K562 (cell line): ENCODE measurements around the gene PRSS53. TPM values are rescaled to one million over a fixed set of nuclear protein-coding genes. Genes with fewer than 3 reads are reported as not detected.

ENCODE experiments used
- ARID4B ChIP-seq: sonication (generic); formaldehyde crosslinking; IDR thresholded peaks from 2 replicates; pipeline ENCODE4 v1.8.0; 2022; ENCODE audit warnings: mild to moderate bottlenecking, missing genetic modification reagents
- CXXC5 ChIP-seq: fragments of 250-450 bp; sonication (Bioruptor Pico); IDR thresholded peaks from 2 replicates; pipeline ENCODE4 v1.8.0; 2022; ENCODE audit warnings: inconsistent platforms, mild to moderate bottlenecking, moderate library complexity
- ESRRA ChIP-seq: fragments of 450-650 bp; IDR thresholded peaks from 2 replicates; pipeline ENCODE4 v1.6.1; 2014; ENCODE audit warnings: low read depth, mild to moderate bottlenecking, moderate library complexity, borderline replicate concordance
- HDAC2 ChIP-seq: fragments of 450-650 bp; IDR thresholded peaks from 2 replicates; pipeline ENCODE4 v1.6.1; 2016; ENCODE audit warnings: mild to moderate bottlenecking
- HNRNPLL ChIP-seq: fragments of 200-400 bp; formaldehyde crosslinking; IDR thresholded peaks from 2 replicates; pipeline ENCODE4 v1.6.1; 2017; ENCODE audit warnings: low read length, low read depth, mild to moderate bottlenecking; ENCODE audit not compliant: poor library complexity, severe bottlenecking
- KLF16 ChIP-seq: IDR thresholded peaks from 2 replicates; pipeline ENCODE4 v1.6.1; 2016; ENCODE audit warnings: antibody characterized with exemption
- NCOR1 ChIP-seq: fragments of 450-650 bp; IDR thresholded peaks from 2 replicates; pipeline ENCODE4 v1.6.1; 2016; ENCODE audit warnings: mild to moderate bottlenecking, moderate library complexity
- RB1 ChIP-seq: fragments of 450-650 bp; IDR thresholded peaks from 2 replicates; pipeline ENCODE4 v1.6.1; 2017; ENCODE audit warnings: low read depth, mild to moderate bottlenecking
- TAF7 ChIP-seq: fragments of 450-650 bp; IDR thresholded peaks from 2 replicates; pipeline ENCODE4 v1.6.1; 2016; ENCODE audit warnings: missing genetic modification characterization, missing compliant biosample characterization
- TBP ChIP-seq: optimal IDR thresholded peaks from 2 replicates; pipeline ENCODE3; 2011; ENCODE audit warnings: low read depth, low read length, improper control_type of control experiment
- U2AF2 ChIP-seq: fragments of 200-400 bp; formaldehyde crosslinking; optimal IDR thresholded peaks from 2 replicates; pipeline ENCODE3; 2017; ENCODE audit warnings: low read depth, mild to moderate bottlenecking, low read length
- ZEB2 ChIP-seq: fragments of 450-650 bp; IDR thresholded peaks from 2 replicates; pipeline ENCODE4 v1.6.1; 2016
- ZKSCAN1 ChIP-seq: fragments of 150-350 bp; IDR thresholded peaks from 2 replicates; pipeline ENCODE4 v1.6.1; 2016; ENCODE audit warnings: low read depth, low read length
- ZNF431 ChIP-seq: sonication (generic); formaldehyde crosslinking; IDR thresholded peaks from 2 replicates; pipeline ENCODE4 v1.8.0; 2022; ENCODE audit warnings: mild to moderate bottlenecking, missing genetic modification reagents
- ZNF589 ChIP-seq: fragments of 200-800 bp; sonication (Bioruptor generic); IDR thresholded peaks from 2 replicates; pipeline ENCODE4 v1.6.1; 2016; ENCODE audit warnings: low read depth, missing genetic modification characterization, missing compliant biosample characterization
- polyA plus RNA-seq, 8 experiments: library from polyadenylated mRNA; depleted of rRNA in 4 of 8; stranded (reverse) in 5 of 8; unstranded in 3 of 8; fragments of >200 nt; fragmentation: Nextera tagmentation in 2 of 8; fragmentation: Illumina TruSeq in 1 of 8; extraction: Ambion mirVana in 2 of 8; extraction: Trizol in 1 of 8; gene quantifications; 2 replicates each; pipeline versions ENCODE4 v1.2.1 to v1.2.3, GENCODE V29; 2011 to 2014; ENCODE audit warnings: inconsistent platforms in 1 of 8, missing spikeins in 1 of 8
- total RNA-seq, 7 experiments: library from RNA; depleted of rRNA in 6 of 7; stranded (reverse); fragments of >200 nt in 6 of 7; fragmentation: Illumina TruSeq in 2 of 7; extraction: Trizol in 2 of 7; gene quantifications; 2 replicates each; pipeline versions ENCODE4 v1.2.1 to v1.2.3, GENCODE V29; 2011 to 2021; ENCODE audit warnings: low replicate concordance in 1 of 7

Gene PRSS53
- total and polyA plus RNA-seq, 9 of the 15 experiments (the other 6 are each of a cell fraction or from before 2014, with no cell fraction given): 0.40 to 1.9 (median 0.78) TPM; not detected in 2

GRCh38 chr16:31105677-31106213, 17.0 kb upstream of the PRSS53 start (continued):
- TF ChIP-seq CXXC5 (CRISPR knock-in tag) (peak; percentile 91), U2AF2 (no peak), ESRRA (peak; percentile 82; the same call in 1 of the 2 replicates), TAF7 (tag) (0 out of 2 replicates have a peak, but pooled peaks have one; percentile 50), TBP (peak; percentile 65), HNRNPLL (peak; percentile 34), NCOR1 (peak; percentile 87), RB1 (peak; percentile 94), ZNF589 (CRISPR knock-in tag) (no peak; the same call in 1 of the 2 replicates), KLF16 (peak; percentile 29; the same call in 1 of the 2 replicates), ZEB2 (peak; percentile 10; the same call in 1 of the 2 replicates), ZNF431 (peak; percentile 70; the same call in 1 of the 2 replicates), ZKSCAN1 (peak; percentile 92), ARID4B (CRISPR knock-in tag) (no peak), HDAC2 (0 out of 2 replicates have a peak, but pooled peaks have one; percentile 37)
